ENCODE data around the gene GPR78.

DNA sequence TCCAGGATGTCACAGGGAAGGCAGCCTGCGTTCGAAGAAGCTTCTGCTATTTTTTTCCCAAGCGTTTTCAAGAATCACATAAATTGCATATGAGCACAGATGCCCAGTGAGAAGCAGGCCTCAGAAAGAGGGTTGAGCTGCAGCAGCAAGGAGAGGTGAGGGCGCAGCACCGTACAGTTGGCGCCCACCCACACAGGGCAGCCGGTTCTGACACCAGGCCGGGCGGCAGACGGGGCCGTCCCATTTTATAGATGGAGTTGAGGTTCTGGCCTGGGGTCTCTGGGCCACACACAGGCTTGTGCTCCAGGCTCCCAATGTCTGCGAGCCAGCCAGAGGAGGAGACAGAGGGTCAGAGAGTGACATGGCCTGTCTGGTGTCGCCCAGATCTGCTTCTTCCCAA lies 35.2 kb downstream of the GPR78 start:
- no peak for TF ChIP-seq POLR2AphosphoS5 (IDR thresholded peaks at IDR 0.05)
- TF ChIP-seq, protein P1, sequence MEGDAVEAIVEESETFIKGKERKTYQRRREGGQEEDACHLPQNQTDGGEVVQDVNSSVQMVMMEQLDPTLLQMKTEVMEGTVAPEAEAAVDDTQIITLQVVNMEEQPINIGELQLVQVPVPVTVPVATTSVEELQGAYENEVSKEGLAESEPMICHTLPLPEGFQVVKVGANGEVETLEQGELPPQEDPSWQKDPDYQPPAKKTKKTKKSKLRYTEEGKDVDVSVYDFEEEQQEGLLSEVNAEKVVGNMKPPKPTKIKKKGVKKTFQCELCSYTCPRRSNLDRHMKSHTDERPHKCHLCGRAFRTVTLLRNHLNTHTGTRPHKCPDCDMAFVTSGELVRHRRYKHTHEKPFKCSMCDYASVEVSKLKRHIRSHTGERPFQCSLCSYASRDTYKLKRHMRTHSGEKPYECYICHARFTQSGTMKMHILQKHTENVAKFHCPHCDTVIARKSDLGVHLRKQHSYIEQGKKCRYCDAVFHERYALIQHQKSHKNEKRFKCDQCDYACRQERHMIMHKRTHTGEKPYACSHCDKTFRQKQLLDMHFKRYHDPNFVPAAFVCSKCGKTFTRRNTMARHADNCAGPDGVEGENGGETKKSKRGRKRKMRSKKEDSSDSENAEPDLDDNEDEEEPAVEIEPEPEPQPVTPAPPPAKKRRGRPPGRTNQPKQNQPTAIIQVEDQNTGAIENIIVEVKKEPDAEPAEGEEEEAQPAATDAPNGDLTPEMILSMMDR (IDR thresholded peaks at IDR 0.05), result no peak
- TF ChIP-seq POLR2A (IDR thresholded peaks at IDR 0.05), result no peak

Data from prostate gland (tissue), 2 donors.